Measurements from ENCODE around the gene AMIGO2.
"Not testable (repeated sequence)": the region's sequence is repeated elsewhere in the genome, so short reads cannot be mapped to it uniquely, and the experiment has no call there.

Gene AMIGO2

DNA sequence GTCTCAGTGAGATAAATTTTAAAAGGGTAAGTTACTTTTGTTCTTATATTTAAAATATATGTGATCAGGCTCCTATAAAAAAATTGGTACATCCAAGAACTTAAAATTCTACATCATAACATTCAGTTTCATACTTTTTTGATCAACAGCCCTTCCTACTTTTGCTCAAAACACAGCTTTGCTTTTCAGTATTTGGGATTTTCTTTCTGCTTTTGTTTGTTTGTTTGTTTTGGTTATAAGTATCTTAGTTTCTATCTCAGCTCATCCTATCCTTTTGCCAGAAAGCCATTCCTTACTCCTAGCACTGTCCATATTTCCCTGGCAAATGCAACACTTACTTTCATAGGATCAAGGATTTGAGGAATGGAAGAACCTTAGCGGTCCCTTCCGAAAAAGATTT, 5.0 kb downstream of the AMIGO2 start:
- no peak for DNase-seq (ENCODE audit: low spot score)

DNA sequence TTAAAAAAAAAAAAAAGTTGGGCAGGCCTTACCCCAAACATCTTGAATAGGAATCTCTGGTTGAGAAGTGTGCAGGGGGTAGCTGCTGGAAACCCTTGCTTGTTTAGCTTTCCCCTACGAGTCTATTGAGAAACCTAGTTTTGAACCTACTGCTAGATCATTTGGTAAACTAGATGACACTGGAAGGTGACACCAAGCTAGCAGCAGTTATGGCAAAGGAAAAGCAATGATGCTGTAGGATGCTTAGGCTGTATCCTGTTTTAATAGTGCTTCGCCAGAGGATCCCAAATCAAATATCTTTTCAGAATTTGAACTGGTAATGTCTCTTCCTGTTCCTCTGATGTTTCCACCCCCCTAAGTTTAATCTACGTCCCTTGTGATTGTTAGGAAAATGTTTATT, 5.8 kb downstream of the AMIGO2 start:
- no peak for DNase-seq (ENCODE audit: low spot score)

- peak; percentile 36 for DNase-seq (ENCODE audit: low spot score)
These were observed 8.4 kb downstream of the AMIGO2 start for GRCh38 chr12:47071241-47071852.

DNA sequence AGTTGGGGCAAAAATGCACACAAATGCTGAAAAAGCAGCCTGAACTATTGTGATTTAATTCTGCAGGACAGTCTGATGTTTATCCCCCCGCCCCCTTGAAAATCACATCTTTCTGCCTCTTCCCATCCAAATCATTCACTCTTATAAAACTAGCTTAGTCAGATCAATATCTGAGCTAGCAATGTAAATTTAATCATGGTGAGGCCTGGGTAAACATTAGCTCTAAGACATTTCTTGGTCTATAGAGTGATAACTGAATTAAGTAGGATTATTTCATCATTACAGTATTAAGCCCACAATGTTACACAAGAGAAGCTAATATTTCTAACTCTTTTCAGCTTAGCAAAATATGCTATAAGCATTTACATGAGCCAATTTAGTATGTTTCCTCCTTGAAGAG, 9.4 kb downstream of the AMIGO2 start:
- no peak for DNase-seq (ENCODE audit: low spot score)

GRCh38 chr12:47068539-47068938, 11.2 kb downstream of the AMIGO2 start:
- no peak for DNase-seq (ENCODE audit: low spot score)

DNA sequence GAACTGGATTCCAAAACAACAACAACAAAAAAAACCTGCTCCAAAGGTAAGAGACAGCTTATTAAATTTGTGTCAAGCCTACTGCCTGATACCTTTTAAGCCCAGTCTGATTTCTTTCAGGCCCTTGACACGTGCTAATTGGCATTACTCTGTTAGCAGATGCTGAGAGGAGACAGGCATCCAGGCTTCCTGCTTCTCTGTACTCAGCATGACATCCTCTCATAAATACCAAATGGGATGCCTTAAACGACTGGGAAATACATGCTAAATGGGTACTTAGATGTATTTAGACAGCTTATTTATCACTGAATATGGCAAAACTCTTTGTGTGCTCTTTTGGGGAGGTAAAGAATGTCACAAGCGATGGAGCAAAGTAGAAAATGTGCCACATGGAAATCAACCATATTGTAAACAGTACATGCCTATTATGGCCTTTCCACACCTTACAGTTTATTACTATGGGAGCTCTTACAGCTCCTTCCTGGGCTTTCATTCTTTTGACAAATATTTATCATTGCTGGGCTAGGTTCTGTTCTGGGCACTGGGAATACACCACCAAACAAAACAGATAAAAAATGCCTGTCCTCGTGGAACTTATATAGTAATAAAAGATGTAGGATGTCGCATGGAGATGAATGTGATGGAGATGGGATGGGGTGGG, 11.9 kb downstream of the AMIGO2 start:
- no peak for DNase-seq (ENCODE audit: low spot score)

DNA sequence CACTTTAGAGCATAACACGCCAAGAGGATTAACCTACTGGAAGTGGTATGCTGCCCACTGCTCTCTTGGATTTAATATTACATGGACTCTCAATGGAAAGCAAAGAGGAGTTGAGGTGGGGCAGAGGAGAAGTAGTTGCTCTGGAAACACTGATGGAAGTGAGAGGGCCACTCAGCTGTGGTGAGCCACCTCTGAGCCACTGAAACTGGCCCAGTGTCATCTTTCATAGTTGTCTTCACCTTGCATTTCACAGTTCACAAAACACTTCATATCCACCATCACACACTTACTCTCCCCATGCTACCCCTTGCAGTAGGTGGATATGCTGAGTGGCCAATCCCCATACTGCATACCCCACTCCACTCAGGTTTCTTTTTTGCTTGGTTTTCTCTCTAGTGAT, 12.6 kb downstream of the AMIGO2 start:
- DNase-seq (ENCODE audit: low spot score), result no peak

DNA sequence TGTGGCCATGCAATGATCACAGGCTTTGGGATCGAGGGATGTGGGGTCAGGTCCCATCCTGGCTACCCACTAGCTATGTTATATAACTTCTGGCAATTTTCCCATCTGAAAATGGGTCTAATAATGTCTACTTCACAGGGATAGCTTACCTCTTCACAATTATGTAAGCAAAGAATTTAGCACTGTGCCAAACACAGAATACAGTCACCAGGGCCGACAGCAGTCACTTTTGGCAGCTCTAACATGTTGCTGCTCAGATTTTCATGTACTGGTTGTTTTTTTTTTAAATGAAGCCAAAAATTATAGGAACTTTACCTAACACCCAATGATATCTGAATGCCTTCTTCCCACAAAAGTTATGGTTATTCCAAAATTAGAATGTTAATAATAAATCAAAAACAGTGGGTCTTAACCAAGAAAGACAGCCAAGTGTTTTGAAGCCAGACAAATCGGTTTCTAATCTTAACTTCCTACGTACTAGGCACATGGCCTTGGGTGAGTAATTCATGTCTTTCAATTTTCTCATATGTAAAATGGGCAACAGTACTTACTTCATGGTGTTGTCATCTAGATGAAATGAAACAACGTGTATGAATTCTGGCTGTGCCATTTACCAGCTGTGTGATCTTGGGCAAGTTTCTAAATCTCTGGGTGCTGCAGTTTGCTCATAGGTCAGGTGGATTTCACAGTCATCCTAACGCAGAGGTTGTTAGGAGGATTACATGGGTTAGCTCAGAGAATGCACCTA, 13.3 kb downstream of the AMIGO2 start:
- DNase-seq (ENCODE audit: low spot score), result no peak

DNA sequence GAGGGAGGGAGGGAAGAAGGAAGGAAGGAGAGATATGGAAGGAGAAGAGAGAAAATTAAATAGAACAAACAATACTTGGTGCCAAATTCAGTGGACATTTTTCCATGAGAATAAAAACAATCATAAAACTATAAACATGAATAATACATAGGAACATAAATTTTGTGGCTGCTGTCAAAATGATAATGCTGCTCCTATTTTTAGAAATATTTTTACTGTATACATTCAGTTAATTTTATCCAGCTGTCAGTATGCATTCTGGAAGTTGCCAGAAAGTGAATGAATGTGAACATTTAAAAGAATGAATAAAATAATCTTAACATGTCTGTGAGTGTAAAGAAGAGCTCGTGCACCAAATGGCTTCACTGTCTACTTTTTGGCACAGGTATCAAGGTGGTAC, 14.2 kb downstream of the AMIGO2 start:
- DNase-seq (ENCODE audit: low spot score), result no peak

DNA sequence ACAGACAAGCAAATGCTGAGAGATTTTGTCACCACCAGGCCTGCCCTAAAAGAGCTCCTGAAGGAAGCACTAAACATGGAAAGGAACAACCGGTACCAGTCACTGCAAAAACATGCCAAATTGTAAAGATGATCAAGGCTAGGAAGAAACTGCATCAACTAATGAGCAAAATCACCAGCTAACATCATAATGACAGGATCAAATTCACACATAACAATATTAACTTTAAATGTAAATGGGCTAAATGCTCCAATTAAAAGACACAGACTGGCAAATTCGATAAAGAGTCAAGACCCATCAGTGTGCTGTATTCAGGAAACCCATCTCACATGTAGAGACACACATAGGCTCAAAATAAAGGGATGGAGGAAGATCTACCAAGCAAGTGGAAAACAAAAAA, 21.1 kb downstream of the AMIGO2 start:
- DNase-seq (ENCODE audit: low spot score), result not testable (repeated sequence)

- not testable (repeated sequence) for DNase-seq (ENCODE audit: low spot score)
These were observed 22.8 kb downstream of the AMIGO2 start for GRCh38 chr12:47056944-47057343.

DNA sequence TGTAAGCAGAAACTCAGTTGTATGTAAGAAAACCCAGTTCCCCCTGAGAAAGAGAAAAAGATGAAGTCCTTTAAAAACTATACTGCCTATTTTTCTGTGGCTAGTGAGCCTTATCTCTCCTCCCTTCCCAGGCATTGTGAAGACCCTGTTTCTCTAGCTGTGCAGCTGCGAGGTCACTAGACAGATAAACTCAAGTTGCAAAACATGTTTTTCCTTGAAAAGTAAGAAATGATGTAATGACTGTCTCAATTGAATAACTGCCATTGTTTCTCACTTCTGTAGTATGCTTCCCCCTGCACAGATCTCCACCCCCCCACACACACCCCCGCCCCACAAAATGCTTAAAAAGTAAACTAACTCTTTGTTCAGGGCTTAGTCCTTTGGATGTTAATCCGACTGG, 23.9 kb downstream of the AMIGO2 start:
- not testable (repeated sequence) for DNase-seq (ENCODE audit: low spot score)

GRCh38 chr12:47054659-47055058, 25.1 kb downstream of the AMIGO2 start:
- DNase-seq (ENCODE audit: low spot score), result no peak

- no peak for DNase-seq (ENCODE audit: low spot score)
These were observed 25.8 kb downstream of the AMIGO2 start for GRCh38 chr12:47053961-47054360.

- no peak for DNase-seq (ENCODE audit: low spot score)
These were observed 27.5 kb downstream of the AMIGO2 start for GRCh38 chr12:47052274-47052673.

DNA sequence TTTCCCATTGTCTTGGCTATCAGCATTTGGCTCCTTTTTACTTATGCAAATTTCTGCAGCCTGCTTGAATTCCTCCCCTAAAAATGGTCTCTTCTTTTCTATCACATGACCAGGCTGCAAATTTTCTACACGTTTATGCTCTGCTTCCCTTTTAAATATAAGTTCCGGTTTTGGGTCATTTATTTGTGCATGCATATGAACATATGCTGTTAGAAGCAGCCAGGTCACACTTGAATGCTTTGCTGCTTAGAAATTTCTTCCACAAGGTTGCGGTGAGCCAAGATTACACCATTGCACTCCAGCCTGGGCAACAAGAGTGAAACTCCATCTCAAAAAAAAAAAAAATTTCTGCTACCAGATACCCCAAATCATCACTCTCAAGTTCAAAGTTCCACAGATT, 28.5 kb downstream of the AMIGO2 start:
- DNase-seq (ENCODE audit: low spot score), result peak; percentile 35

- no peak for DNase-seq (ENCODE audit: low spot score)
These were observed 31.2 kb downstream of the AMIGO2 start for GRCh38 chr12:47048541-47048940.

GRCh38 chr12:47041327-47041726, 38.4 kb downstream of the AMIGO2 start:
- no peak for DNase-seq (ENCODE audit: low spot score)

- no peak for DNase-seq (ENCODE audit: low spot score)
These were observed 40.0 kb downstream of the AMIGO2 start for GRCh38 chr12:47039756-47040155.

GRCh38 chr12:47039079-47039478, 40.7 kb downstream of the AMIGO2 start:
- no peak for DNase-seq (ENCODE audit: low spot score)

DNA sequence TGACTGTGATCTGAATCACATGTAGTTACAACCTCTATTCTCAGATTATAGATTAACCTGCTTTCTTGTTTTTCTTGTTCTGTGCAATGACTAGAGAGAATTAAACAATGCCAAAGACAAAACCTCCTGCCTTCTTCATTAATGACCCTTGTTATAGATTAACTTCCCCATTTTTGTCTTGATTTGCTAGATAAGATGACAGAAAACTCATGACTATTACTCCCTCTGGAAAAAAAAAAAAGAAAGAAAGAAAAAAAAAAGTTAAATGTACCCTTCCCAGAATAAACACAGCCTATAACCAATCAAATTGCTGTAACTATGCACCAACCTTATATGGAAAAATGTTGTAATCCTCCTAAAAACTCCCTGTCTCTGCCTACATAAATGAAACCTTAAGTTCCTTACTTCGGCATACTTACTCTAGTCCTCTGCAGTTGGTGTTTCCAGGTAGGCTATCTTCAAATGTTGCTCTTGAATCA, 41.5 kb downstream of the AMIGO2 start:
- no peak for DNase-seq (ENCODE audit: low spot score)

- no peak for DNase-seq (ENCODE audit: low spot score)
These were observed 44.3 kb downstream of the AMIGO2 start for GRCh38 chr12:47035484-47035883.

DNA sequence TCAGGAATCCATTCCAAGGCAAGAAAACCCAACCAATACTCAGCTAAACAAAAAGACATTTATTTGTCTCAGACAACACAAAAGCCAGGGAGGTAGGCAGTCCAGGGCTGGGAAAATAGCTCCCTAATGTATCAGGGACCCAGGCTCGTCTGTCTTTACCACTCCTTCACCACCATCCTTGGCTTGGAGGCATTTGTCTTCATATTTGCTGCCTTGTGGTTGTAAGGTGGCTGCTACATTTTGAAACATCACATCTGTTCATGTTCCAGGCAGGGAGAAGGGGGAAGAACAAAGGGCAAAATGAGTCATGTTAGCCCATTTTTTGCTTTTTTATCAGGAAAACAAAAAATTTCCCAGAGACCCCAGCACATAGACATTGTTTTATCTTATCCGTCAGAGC, 45.1 kb downstream of the AMIGO2 start:
- DNase-seq (ENCODE audit: low spot score), result no peak

All from NAMALWA (cell line).